Measurements from ENCODE around the gene CAMK2D.

GRCh38 chr4:113584407-113585150, 177.0 kb downstream of the CAMK2D start:
- TF ChIP-seq POLR2AphosphoS5 (IDR thresholded peaks at IDR 0.05; ENCODE audit: borderline replicate concordance, low read depth, low read length), result no peak
- TF ChIP-seq EZH2 (IDR thresholded peaks at IDR 0.05), result no peak
